GM21515 (cell line): ENCODE results near the gene PSMG1.

Source experiments
- ATAC-seq: cut with Tn5 transposase; IDR thresholded peaks from one replicate; pipeline ENCODE4 v1.9.1; 2021; ENCODE audit not compliant: unreplicated experiment

PSMG1 gene

GRCh38 chr21:39125752-39126485 lies 57.3 kb downstream of the PSMG1 start:
- no peak for ATAC-seq
